Activated T-cell treated with anti-CD3 and anti-CD28 coated beads, Interleukin-2, amount 50 U/mL, for 72 hours (primary cell): ENCODE data around the gene SSBP2. TPM values are rescaled to one million over a fixed set of nuclear protein-coding genes. Genes with fewer than 3 reads are reported as not detected.

ENCODE experiments used
- ATAC-seq, 2 donors: fragments of 150-1000 bp; cut with Tn5 transposase; replicated peaks in 1 of 2; 2 replicates each; pipeline ENCODE4 v1.10.0; 2021; ENCODE audit warnings: moderate library complexity in 2 of 2, mild to moderate bottlenecking in 1 of 2
- DNase-seq, 2 donors: peaks; one replicate each; pipeline ENCODE4 v3.0.0; 2021 to 2022; ENCODE audit warnings: mixed read lengths in 1 of 2
- H3K27ac Mint-ChIP-seq: one replicate; pipeline ENCODE4 v1.8.0; 2022; ENCODE audit warnings: mild to moderate bottlenecking, moderate library complexity, mixed read lengths
- H3K27me3 Mint-ChIP-seq: one replicate; pipeline ENCODE4 v1.8.0; 2022; ENCODE audit warnings: low read depth, mixed read lengths
- H3K36me3 Mint-ChIP-seq, 2 donors: one replicate each; pipeline ENCODE4 v1.8.0; 2022; ENCODE audit warnings: mixed read lengths in 2 of 2, mild to moderate bottlenecking in 1 of 2; ENCODE audit not compliant: insufficient read depth in 2 of 2
- H3K4me1 Mint-ChIP-seq: one replicate; pipeline ENCODE4 v1.8.0; 2022; ENCODE audit warnings: low read depth, mixed read lengths
- H3K4me3 Mint-ChIP-seq, 2 donors: one replicate each; pipeline ENCODE4 v1.8.0; 2022; ENCODE audit warnings: mild to moderate bottlenecking in 2 of 2, mixed read lengths in 2 of 2, moderate library complexity in 2 of 2
- H3K9me3 Mint-ChIP-seq, 2 donors: one replicate each; pipeline ENCODE4 v1.8.0; 2022; ENCODE audit warnings: mixed read lengths in 2 of 2
- total RNA-seq, 2 donors: library from RNA; stranded (reverse); gene quantifications; one replicate each; pipeline ENCODE4 v1.2.3, GENCODE V29; 2022

Gene SSBP2
- total RNA-seq, 2 donors from 2014 or later = 13.5 to 17.5 TPM

DNA sequence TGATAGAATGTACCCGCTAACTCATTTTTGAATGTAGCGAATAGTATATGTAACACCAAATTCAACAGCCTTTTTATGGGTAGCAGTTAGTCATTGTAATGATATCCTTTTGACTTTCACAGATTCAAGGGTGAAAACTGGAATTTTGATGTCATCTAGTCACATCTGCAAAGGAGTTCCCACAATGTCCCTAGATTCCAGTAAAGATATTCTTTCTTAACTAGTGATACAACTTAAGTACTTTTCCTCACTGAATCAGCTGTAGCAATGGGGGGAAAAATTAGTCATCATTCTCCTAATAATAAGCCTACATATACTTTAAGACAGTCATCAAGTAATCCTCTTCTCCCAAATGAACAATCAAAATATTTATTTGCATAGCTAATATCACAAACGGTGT, 11.5 kb upstream of the SSBP2 start:
- H3K4me1 Mint-ChIP-seq = peaks cover 25% of the 10 kb centered on the region
- ATAC-seq (no peak), DNase-seq (no peak)
- no peaks in the 10 kb centered on the region for H3K36me3 Mint-ChIP-seq
- H3K27me3 Mint-ChIP-seq = no peaks in the 10 kb centered on the region
- H3K4me3 Mint-ChIP-seq = no peak overlapping the region
- no peak overlapping the region for H3K27ac Mint-ChIP-seq
- no peaks in the 10 kb centered on the region for H3K9me3 Mint-ChIP-seq

GRCh38 chr5:81761970-81762369, 11.1 kb upstream of the SSBP2 start:
- ATAC-seq (no peak), DNase-seq (no peak)
- H3K36me3 Mint-ChIP-seq = no peaks in the 10 kb centered on the region
- no peak overlapping the region for H3K4me3 Mint-ChIP-seq
- H3K27me3 Mint-ChIP-seq = no peaks in the 10 kb centered on the region
- H3K4me1 Mint-ChIP-seq = peaks cover 25% of the 10 kb centered on the region
- H3K9me3 Mint-ChIP-seq = no peaks in the 10 kb centered on the region
- no peak overlapping the region for H3K27ac Mint-ChIP-seq

GRCh38 chr5:81761270-81761669, 10.4 kb upstream of the SSBP2 start:
- Mint-ChIP-seq H3K27me3 (no peaks in the 10 kb centered on the region), H3K27ac (no peak overlapping the region), H3K4me1 (peaks cover 25% of the 10 kb centered on the region), H3K4me3 (no peak overlapping the region), H3K36me3 (no peaks in the 10 kb centered on the region), H3K9me3 (no peaks in the 10 kb centered on the region)
- ATAC-seq (no peak), DNase-seq (no peak)

DNA sequence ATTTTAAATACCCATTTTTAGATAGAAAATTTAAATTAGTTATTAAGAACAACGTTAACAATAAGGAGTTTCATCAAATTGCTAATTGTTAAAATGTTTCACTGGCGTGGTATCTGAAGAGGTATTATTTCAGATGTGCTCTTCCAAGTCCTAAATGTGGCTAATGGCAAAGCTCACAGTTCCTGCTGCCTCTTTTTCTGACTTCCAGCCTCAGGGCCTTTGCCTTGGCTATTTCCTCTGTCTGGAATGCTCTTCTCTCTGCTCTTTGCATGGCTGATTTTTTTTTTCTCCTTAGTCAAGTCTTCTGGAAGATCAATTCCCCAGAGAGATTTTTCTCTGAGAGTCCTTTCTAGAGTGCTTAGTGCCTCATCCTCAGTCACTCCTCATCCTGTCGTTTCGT, 9.6 kb upstream of the SSBP2 start:
- Mint-ChIP-seq H3K9me3 (no peaks in the 10 kb centered on the region), H3K27me3 (no peaks in the 10 kb centered on the region), H3K4me1 (peaks cover 25% of the 10 kb centered on the region), H3K36me3 (no peaks in the 10 kb centered on the region), H3K4me3 (no peak overlapping the region), H3K27ac (no peak overlapping the region)
- ATAC-seq (no peak), DNase-seq (no peak)

GRCh38 chr5:81759632-81760005, 8.7 kb upstream of the SSBP2 start:
- no peak for DNase-seq
- Mint-ChIP-seq H3K36me3 (no peaks in the 10 kb centered on the region), H3K27ac (no peak overlapping the region), H3K9me3 (no peaks in the 10 kb centered on the region), H3K4me3 (no peak overlapping the region), H3K4me1 (peaks cover 25% of the 10 kb centered on the region), H3K27me3 (no peaks in the 10 kb centered on the region)
- ATAC-seq = no peak

DNA sequence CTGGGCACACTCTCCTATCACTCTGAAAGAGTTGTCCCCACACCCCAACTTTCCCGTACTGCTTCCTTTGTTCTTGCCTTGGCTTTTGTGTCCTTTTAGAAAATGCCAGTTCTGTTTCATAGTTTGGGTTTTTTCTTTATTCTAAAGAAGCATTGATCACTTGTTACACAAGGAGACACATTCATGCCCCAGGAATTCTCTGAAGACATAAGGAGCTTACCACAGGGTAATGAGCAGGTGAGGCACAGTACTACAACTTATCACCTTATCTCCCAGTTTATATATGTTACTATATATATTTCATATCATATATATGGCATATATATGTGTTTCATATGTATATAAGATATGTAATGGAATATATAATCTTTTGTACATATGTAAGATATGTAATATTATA, 6.5 kb upstream of the SSBP2 start:
- H3K36me3 Mint-ChIP-seq = no peaks in the 10 kb centered on the region
- no peak overlapping the region for H3K4me3 Mint-ChIP-seq
- H3K27ac Mint-ChIP-seq = no peak overlapping the region
- H3K9me3 Mint-ChIP-seq = no peaks in the 10 kb centered on the region
- ATAC-seq (no peak), DNase-seq (no peak)
- H3K27me3 Mint-ChIP-seq = peaks cover 4% of the 10 kb centered on the region
- peaks cover 25% of the 10 kb centered on the region for H3K4me1 Mint-ChIP-seq

- DNase-seq (no peak), ATAC-seq (no peak)
- H3K27me3 Mint-ChIP-seq = peaks cover 9% of the 10 kb centered on the region
- no peak overlapping the region for H3K4me3 Mint-ChIP-seq
- peaks cover 17% of the 10 kb centered on the region for H3K4me1 Mint-ChIP-seq
- no peak overlapping the region for H3K27ac Mint-ChIP-seq
- H3K9me3 Mint-ChIP-seq = no peaks in the 10 kb centered on the region
- peaks cover 0 to under 1% of the 10 kb centered on the region in 2 donors for H3K36me3 Mint-ChIP-seq
Measured at GRCh38 chr5:81756016-81756415, 5.1 kb upstream of the SSBP2 start.

GRCh38 chr5:81755320-81755719, 4.4 kb upstream of the SSBP2 start:
- no peak overlapping the region for H3K27ac Mint-ChIP-seq
- peaks cover 11% of the 10 kb centered on the region for H3K4me1 Mint-ChIP-seq
- no peaks in the 10 kb centered on the region for H3K9me3 Mint-ChIP-seq
- H3K36me3 Mint-ChIP-seq = peaks cover 2 to 4% of the 10 kb centered on the region in 2 donors
- peaks cover 9% of the 10 kb centered on the region for H3K27me3 Mint-ChIP-seq
- ATAC-seq (no peak), DNase-seq (no peak)
- no peak overlapping the region for H3K4me3 Mint-ChIP-seq

DNA sequence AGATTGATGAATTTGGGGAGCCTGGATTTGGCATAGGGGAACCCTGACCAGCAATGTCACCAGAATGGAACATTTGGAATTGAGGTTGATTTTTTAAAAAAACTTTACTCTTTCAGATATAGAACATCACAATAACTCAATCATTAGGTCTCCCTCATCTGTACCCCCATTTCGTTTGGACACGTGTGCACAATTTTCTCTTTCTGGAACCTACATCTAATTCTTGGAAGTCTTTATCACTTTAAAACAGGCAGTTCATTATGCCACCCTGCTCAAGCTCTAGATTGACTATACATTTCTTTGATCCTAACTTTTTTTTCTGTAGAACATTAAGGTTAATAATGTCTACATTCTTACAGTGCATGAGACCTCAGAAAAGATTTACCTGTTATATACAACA, 3.7 kb upstream of the SSBP2 start:
- no peak for ATAC-seq
- Mint-ChIP-seq H3K36me3 (peaks cover 2 to 5% of the 10 kb centered on the region in 2 donors), H3K27ac (no peak overlapping the region)

GRCh38 chr5:81753429-81753828, 2.5 kb upstream of the SSBP2 start:
- H3K4me1 Mint-ChIP-seq = peaks cover 12% of the 10 kb centered on the region
- H3K27ac Mint-ChIP-seq = no peak overlapping the region
- H3K4me3 Mint-ChIP-seq = no peak overlapping the region
- DNase-seq (no peak), ATAC-seq (no peak)
- no peaks in the 10 kb centered on the region for H3K9me3 Mint-ChIP-seq
- peaks cover 9% of the 10 kb centered on the region for H3K27me3 Mint-ChIP-seq
- H3K36me3 Mint-ChIP-seq = peaks cover 2 to 6% of the 10 kb centered on the region in 2 donors

More for the DNA sequence above, 3.7 kb upstream of the SSBP2 start:
- H3K9me3 Mint-ChIP-seq = no peaks in the 10 kb centered on the region
- H3K27me3 Mint-ChIP-seq = peaks cover 9% of the 10 kb centered on the region
- no peak overlapping the region for H3K4me3 Mint-ChIP-seq
- DNase-seq = no peak
- H3K4me1 Mint-ChIP-seq = peaks cover 8% of the 10 kb centered on the region

GRCh38 chr5:81752644-81752963, 1.7 kb upstream of the SSBP2 start:
- H3K27ac Mint-ChIP-seq = no peak overlapping the region
- DNase-seq (no peak), ATAC-seq (no peak)
- no peaks in the 10 kb centered on the region for H3K9me3 Mint-ChIP-seq
- peaks cover 9% of the 10 kb centered on the region for H3K27me3 Mint-ChIP-seq
- H3K4me3 Mint-ChIP-seq = no peak overlapping the region
- peaks cover 2 to 6% of the 10 kb centered on the region in 2 donors for H3K36me3 Mint-ChIP-seq
- H3K4me1 Mint-ChIP-seq = peaks cover 21% of the 10 kb centered on the region

DNA sequence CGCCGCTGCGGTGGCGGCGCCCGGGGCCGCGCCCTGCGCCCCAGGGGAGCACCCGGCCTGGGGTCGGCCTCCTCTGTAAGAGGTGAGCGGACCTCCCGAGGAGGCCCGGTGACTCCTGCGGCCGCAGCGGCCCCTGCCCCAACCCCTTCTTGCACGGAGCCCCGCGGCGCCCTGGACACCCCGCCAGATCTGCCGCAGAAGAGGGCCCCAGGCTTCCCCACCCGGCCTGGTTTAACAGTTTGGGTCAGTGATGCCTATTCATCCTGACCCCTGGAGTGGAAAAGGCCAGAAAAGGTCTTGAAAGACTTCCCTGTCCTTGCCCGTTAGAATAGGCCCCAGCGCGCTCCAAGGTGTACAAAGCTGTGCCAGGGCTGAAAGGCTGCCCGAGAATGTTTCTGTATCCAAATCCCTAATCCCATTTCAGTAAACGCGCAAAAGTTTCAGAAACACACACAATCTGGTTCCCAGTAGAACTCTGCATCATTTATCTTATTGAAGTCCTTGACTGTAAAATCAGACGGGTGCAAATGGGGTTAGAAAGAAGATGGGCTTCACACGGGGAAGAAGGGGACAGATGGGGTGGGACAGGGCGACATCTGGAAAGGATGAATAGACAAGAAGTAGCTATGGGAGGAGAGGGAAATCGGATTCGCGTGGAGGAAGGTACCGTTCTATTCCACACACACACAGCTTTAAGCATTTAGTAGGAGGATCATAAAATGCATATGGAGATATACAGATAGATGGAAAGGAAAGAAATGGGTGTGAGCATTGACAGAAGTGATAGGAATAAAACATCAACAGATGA, 1.1 kb upstream of the SSBP2 start:
- H3K36me3 Mint-ChIP-seq = peaks cover 2 to 6% of the 10 kb centered on the region in 2 donors
- H3K9me3 Mint-ChIP-seq = no peaks in the 10 kb centered on the region
- peak overlapping the region; percentile 78 to 89 for H3K4me3 Mint-ChIP-seq
- DNase-seq = no peak
- ATAC-seq = no peak
- H3K27ac Mint-ChIP-seq = peak overlapping the region; percentile 76
- peaks cover 9% of the 10 kb centered on the region for H3K27me3 Mint-ChIP-seq
- H3K4me1 Mint-ChIP-seq = peaks cover 21% of the 10 kb centered on the region

DNA sequence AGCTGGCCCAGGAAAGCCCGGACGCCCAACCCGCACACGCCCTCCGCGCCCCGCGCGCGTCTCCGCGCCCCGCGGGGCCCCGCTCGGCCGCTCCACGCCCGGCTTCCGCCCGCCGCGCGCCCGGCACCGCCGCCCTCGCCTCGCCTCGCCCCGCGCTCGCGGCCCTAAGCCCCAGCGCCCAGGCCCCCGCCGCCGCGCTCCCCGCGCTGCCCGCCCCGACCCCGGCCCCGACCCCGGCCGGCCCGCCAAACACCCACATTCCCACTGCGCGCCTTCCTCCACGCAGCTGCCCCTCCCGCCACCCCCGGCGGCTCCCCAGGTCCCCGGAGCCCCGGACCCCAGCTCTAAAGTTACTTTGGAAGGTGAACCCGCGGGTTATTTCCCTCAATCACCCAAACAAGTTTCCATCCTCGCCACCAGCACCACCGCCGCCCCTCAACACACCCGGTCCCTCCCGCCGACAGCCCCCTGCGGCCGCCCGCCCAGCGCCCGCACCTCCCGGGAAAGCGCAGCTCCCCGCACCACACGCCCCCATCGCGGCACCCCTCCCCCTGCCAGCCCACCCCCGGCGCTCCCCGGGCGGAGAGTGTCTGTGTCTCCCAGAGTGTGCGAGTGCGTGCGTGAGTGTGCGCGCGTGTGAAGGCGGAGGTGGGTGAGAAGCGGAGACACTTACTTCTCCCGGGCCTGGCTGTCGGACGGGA, 439 bp downstream of the SSBP2 start:
- Mint-ChIP-seq H3K4me3 (peak overlapping the region; percentile 78 to 89), H3K9me3 (no peaks in the 10 kb centered on the region), H3K27me3 (peaks cover 9% of the 10 kb centered on the region), H3K27ac (peak overlapping the region; percentile 47), H3K4me1 (peaks cover 30% of the 10 kb centered on the region), H3K36me3 (peaks cover 2 to 6% of the 10 kb centered on the region in 2 donors)
- ATAC-seq (peak; percentile 20 to 42), DNase-seq (peak; percentile 40 to 57)
